ENCODE data around the gene NME2.
A peak's percentile ranks its signal among the peaks of the same experiment; 100 is the strongest.

NME2 gene

DNA sequence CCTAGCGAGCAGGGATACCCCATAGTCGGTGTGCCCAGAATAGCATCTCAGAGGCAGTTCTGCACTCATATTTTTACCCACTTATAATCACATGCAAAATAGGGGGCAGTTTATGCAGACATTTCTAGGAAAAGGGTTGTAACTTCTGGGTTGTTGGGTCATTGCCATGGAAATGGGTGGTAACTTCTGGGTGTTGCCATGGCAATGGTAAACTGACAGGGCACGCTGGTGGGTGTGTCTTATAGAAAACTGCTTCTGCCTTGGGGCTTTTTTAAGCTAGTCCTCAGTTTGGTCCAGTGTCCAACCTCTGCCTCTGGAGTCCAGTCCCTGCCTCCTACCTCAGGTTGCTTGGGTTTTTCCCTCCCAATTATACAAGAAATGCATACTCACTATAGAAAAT, 38.1 kb upstream of the NME2 start:
- H3K4me1 ChIP-seq (ENCODE audit: control insufficient read depth, insufficient read depth, low read length), result peaks cover 17% of the 10 kb centered on the region
- no peaks in the 10 kb centered on the region for H3K36me3 ChIP-seq (ENCODE audit: control insufficient read depth in 2 of 2, insufficient read depth in 2 of 2, low read length in 2 of 2)
- H3K9ac ChIP-seq (ENCODE audit: low read length in 2 of 2), result no peak overlapping the region
- no peaks in the 10 kb centered on the region for H3K27me3 ChIP-seq (ENCODE audit: control insufficient read depth in 1 of 2, insufficient read depth in 2 of 2, low read length in 2 of 2)
- H3K27ac ChIP-seq (ENCODE audit: low read length), result peak overlapping the region; percentile 55
- H3K4me3 ChIP-seq (ENCODE audit: low read length in 2 of 2), result no peak overlapping the region
- no peaks in the 10 kb centered on the region for H3K9me3 ChIP-seq (ENCODE audit: control insufficient read depth in 2 of 2, low read length in 2 of 2)

DNA sequence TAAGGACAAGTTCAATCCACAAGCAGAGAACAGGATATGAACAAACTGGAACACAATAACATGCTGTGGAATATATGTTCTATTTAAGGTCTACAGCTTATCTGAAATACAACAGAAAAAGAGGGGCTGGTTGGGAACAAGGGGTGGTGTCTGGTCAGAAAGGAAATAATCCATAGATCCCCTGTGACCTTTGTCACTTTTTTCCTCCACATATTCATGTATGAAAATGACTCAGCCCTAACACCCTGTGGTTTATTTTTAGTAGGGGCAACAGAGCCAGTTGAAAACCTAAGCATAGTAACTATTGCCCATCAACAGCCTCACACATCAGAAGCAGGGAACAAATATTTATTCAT, 33.3 kb upstream of the NME2 start:
- Histone ChIP-seq H3K4me1 (ENCODE audit: control insufficient read depth, insufficient read depth, low read length) (peaks cover 10% of the 10 kb centered on the region), H3K9me3 (ENCODE audit: control insufficient read depth in 2 of 2, low read length in 2 of 2) (no peaks in the 10 kb centered on the region), H3K9ac (ENCODE audit: low read length in 2 of 2) (no peak overlapping the region), H3K36me3 (ENCODE audit: control insufficient read depth in 2 of 2, insufficient read depth in 2 of 2, low read length in 2 of 2) (no peaks in the 10 kb centered on the region), H3K27me3 (ENCODE audit: control insufficient read depth in 1 of 2, insufficient read depth in 2 of 2, low read length in 2 of 2) (no peaks in the 10 kb centered on the region), H3K27ac (ENCODE audit: low read length) (peak overlapping the region; percentile 7), H3K4me3 (ENCODE audit: low read length in 2 of 2) (no peak overlapping the region)

DNA sequence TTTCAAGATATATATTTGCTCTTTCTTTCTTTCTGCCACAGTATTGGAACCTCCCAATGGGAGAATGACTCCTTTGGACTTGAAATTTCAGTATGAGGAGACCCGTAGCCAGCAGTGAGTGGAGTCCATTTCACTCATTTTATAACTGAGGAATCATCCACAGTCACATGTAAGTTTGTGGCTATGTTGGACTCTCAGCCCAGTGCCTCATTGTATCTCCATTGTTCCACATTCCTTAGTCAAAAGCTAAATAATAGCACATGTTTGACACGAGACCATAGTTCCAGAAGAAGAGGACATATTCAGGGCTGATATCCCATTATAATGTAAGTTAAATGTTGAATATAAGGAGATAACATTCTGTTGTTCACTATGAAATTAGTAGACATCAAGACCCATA, 32.8 kb upstream of the NME2 start:
- H3K9ac ChIP-seq (ENCODE audit: low read length in 2 of 2), result no peak overlapping the region
- no peaks in the 10 kb centered on the region for H3K9me3 ChIP-seq (ENCODE audit: control insufficient read depth in 2 of 2, low read length in 2 of 2)
- peak overlapping the region; percentile 7 for H3K27ac ChIP-seq (ENCODE audit: low read length)
- H3K4me3 ChIP-seq (ENCODE audit: low read length in 2 of 2), result no peak overlapping the region
- H3K36me3 ChIP-seq (ENCODE audit: control insufficient read depth in 2 of 2, insufficient read depth in 2 of 2, low read length in 2 of 2), result no peaks in the 10 kb centered on the region
- H3K4me1 ChIP-seq (ENCODE audit: control insufficient read depth, insufficient read depth, low read length), result peaks cover 5% of the 10 kb centered on the region
- no peaks in the 10 kb centered on the region for H3K27me3 ChIP-seq (ENCODE audit: control insufficient read depth in 1 of 2, insufficient read depth in 2 of 2, low read length in 2 of 2)

GRCh38 chr17:51135956-51136355, 30.3 kb upstream of the NME2 start:
- Histone ChIP-seq H3K27ac (ENCODE audit: low read length) (no peak overlapping the region), H3K4me3 (ENCODE audit: low read length in 2 of 2) (no peak overlapping the region), H3K9me3 (ENCODE audit: control insufficient read depth in 2 of 2, low read length in 2 of 2) (no peaks in the 10 kb centered on the region), H3K27me3 (ENCODE audit: control insufficient read depth in 1 of 2, insufficient read depth in 2 of 2, low read length in 2 of 2) (no peaks in the 10 kb centered on the region), H3K36me3 (ENCODE audit: control insufficient read depth in 2 of 2, insufficient read depth in 2 of 2, low read length in 2 of 2) (no peaks in the 10 kb centered on the region), H3K9ac (ENCODE audit: low read length in 2 of 2) (no peak overlapping the region), H3K4me1 (ENCODE audit: control insufficient read depth, insufficient read depth, low read length) (peaks cover 5% of the 10 kb centered on the region)

DNA sequence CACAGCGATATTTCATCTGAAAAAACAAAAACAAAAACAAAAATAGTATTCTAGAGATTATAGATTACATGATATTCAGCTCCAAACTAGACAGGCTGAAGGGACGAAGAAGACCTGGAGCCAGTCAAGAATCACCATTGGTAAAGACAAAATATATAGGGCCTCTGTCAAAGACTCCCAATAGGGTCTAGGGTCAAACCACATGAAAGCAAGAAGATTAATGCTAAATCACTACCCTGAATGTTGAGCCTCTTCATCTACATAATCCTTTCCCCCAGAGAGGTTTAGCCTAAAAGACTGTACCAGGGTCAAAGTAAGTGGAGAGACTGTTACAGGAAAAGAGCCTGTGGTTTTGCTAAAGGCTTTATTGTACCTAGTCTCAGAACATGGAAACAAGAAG, 23.6 kb upstream of the NME2 start:
- H3K4me3 ChIP-seq (ENCODE audit: low read length in 2 of 2), result no peak overlapping the region
- no peaks in the 10 kb centered on the region for H3K9me3 ChIP-seq (ENCODE audit: control insufficient read depth in 2 of 2, low read length in 2 of 2)
- H3K36me3 ChIP-seq (ENCODE audit: control insufficient read depth in 2 of 2, insufficient read depth in 2 of 2, low read length in 2 of 2), result no peaks in the 10 kb centered on the region
- H3K27ac ChIP-seq (ENCODE audit: low read length), result no peak overlapping the region
- H3K27me3 ChIP-seq (ENCODE audit: control insufficient read depth in 1 of 2, insufficient read depth in 2 of 2, low read length in 2 of 2), result no peaks in the 10 kb centered on the region
- H3K9ac ChIP-seq (ENCODE audit: low read length in 2 of 2), result no peak overlapping the region
- H3K4me1 ChIP-seq (ENCODE audit: control insufficient read depth, insufficient read depth, low read length), result no peaks in the 10 kb centered on the region

GRCh38 chr17:51144266-51145022, 21.8 kb upstream of the NME2 start:
- Histone ChIP-seq H3K27ac (ENCODE audit: low read length) (no peak overlapping the region), H3K4me3 (ENCODE audit: low read length in 2 of 2) (no peak overlapping the region), H3K9ac (ENCODE audit: low read length in 2 of 2) (no peak overlapping the region), H3K9me3 (ENCODE audit: control insufficient read depth in 2 of 2, low read length in 2 of 2) (no peaks in the 10 kb centered on the region), H3K36me3 (ENCODE audit: control insufficient read depth in 2 of 2, insufficient read depth in 2 of 2, low read length in 2 of 2) (no peaks in the 10 kb centered on the region), H3K4me1 (ENCODE audit: control insufficient read depth, insufficient read depth, low read length) (no peaks in the 10 kb centered on the region), H3K27me3 (ENCODE audit: control insufficient read depth in 1 of 2, insufficient read depth in 2 of 2, low read length in 2 of 2) (no peaks in the 10 kb centered on the region)

DNA sequence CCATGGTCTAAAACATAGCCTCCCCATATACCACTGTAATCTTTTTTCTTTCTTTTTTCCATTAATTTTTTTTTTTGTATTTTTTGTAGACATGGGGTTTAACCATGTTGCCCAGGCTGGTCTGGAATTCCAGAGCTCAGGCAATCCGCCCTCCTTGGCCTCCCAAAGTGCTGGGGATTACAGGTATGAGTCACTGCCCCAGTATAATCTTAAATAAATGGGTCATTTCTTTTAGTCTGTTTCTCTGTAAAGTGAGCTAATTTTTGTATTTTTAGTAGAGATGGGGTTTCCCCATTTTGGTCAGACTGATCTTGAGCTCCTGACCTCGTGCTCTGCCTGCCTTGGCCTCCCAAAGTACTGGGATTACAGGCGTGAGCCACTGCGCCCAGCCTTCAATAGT, 18.6 kb upstream of the NME2 start:
- no peak overlapping the region for H3K9ac ChIP-seq (ENCODE audit: low read length in 2 of 2)
- H3K27ac ChIP-seq (ENCODE audit: low read length), result no peak overlapping the region
- H3K4me3 ChIP-seq (ENCODE audit: low read length in 2 of 2), result no peak overlapping the region
- no peaks in the 10 kb centered on the region for H3K4me1 ChIP-seq (ENCODE audit: control insufficient read depth, insufficient read depth, low read length)
- no peaks in the 10 kb centered on the region for H3K36me3 ChIP-seq (ENCODE audit: control insufficient read depth in 2 of 2, insufficient read depth in 2 of 2, low read length in 2 of 2)
- no peaks in the 10 kb centered on the region for H3K9me3 ChIP-seq (ENCODE audit: control insufficient read depth in 2 of 2, low read length in 2 of 2)
- H3K27me3 ChIP-seq (ENCODE audit: control insufficient read depth in 1 of 2, insufficient read depth in 2 of 2, low read length in 2 of 2), result no peaks in the 10 kb centered on the region

- peaks cover 8% of the 10 kb centered on the region for H3K4me1 ChIP-seq (ENCODE audit: control insufficient read depth, insufficient read depth, low read length)
- H3K36me3 ChIP-seq (ENCODE audit: control insufficient read depth in 2 of 2, insufficient read depth in 2 of 2, low read length in 2 of 2), result no peaks in the 10 kb centered on the region
- no peak overlapping the region for H3K4me3 ChIP-seq (ENCODE audit: low read length in 2 of 2)
- no peak overlapping the region for H3K9ac ChIP-seq (ENCODE audit: low read length in 2 of 2)
- H3K9me3 ChIP-seq (ENCODE audit: control insufficient read depth in 2 of 2, low read length in 2 of 2), result no peaks in the 10 kb centered on the region
- no peak overlapping the region for H3K27ac ChIP-seq (ENCODE audit: low read length)
- no peaks in the 10 kb centered on the region for H3K27me3 ChIP-seq (ENCODE audit: control insufficient read depth in 1 of 2, insufficient read depth in 2 of 2, low read length in 2 of 2)
Observed at GRCh38 chr17:51149163-51149562, 17.0 kb upstream of the NME2 start.

DNA sequence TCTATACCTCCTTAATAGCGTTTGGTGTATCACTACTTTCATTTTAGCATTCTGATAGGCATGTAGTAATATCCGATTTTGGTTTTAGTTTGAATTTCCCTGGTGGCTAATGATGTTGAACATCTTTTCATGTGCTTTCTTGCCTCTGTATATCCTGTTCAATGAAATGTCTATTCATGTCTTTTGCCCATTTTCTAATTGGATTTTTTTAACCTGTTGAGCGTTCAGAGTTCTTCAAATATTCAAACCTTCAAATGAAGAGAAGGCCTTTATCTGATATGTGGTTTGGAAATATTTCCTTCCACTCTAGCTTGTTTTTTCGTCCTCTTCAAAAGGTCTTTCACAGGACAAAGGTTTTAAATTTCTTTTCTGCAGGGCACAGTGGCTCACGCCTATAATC, 15.3 kb upstream of the NME2 start:
- no peaks in the 10 kb centered on the region for H3K9me3 ChIP-seq (ENCODE audit: control insufficient read depth in 2 of 2, low read length in 2 of 2)
- no peaks in the 10 kb centered on the region for H3K27me3 ChIP-seq (ENCODE audit: control insufficient read depth in 1 of 2, insufficient read depth in 2 of 2, low read length in 2 of 2)
- H3K36me3 ChIP-seq (ENCODE audit: control insufficient read depth in 2 of 2, insufficient read depth in 2 of 2, low read length in 2 of 2), result no peaks in the 10 kb centered on the region
- no peak overlapping the region for H3K27ac ChIP-seq (ENCODE audit: low read length)
- no peak overlapping the region for H3K4me3 ChIP-seq (ENCODE audit: low read length in 2 of 2)
- peaks cover 15% of the 10 kb centered on the region for H3K4me1 ChIP-seq (ENCODE audit: control insufficient read depth, insufficient read depth, low read length)
- no peak overlapping the region for H3K9ac ChIP-seq (ENCODE audit: low read length in 2 of 2)

- H3K4me3 ChIP-seq (ENCODE audit: low read length in 2 of 2), result peak overlapping the region; percentile 67 to 94
- peak overlapping the region; percentile 69 to 84 for H3K9ac ChIP-seq (ENCODE audit: low read length in 2 of 2)
- H3K9me3 ChIP-seq (ENCODE audit: control insufficient read depth in 2 of 2, low read length in 2 of 2), result no peaks in the 10 kb centered on the region
Observed at GRCh38 chr17:51152766-51153209, 13.4 kb upstream of the NME2 start.

DNA sequence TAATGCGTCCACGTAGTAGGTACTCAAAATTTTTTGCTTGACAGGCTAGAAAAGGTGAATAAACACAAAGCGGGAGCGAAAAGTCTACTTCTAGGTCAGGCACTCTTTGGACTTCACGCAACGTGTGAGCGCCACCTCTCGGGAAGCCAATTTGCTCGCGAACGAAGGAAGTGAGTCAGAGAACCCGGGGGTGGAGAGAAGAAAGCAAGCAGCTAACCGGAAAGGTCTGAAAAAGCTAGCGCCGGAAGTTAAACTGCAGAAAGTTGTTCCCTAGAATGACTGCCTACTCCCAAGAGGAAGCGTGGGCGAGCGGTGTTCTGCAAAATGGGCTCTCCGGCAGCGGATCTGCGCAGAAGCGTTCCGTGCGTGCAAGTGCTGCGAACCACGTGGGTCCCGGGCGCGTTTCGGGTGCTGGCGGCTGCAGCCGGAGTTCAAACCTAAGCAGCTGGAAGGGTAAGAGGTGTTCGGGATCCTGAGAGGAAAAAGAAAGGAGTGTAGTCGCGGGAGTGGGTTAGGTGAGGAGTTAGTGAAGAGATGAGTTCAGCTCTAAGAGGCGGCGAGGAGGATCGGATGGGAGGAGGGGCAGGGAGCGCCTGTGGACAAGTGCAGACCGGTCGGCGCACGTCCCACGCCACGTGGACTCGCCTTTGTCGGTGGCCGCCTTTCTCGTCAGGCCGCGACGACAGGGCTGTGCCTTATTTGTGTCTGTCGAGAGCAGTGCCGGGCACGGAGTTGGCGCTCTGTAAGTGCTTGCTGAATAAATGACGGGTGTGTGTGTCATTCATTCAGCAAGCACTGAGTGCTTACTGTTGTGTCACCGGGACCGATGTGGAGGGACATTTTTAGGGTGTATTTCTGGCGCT, 12.8 kb upstream of the NME2 start, which contains the start of gene NME1:
Gene NME1 (plus strand): TSS at position 350 of the 863 bp plus-strand sequence. CDS start 2,096 bp downstream, outside the sequence.
- H3K9me3 ChIP-seq (ENCODE audit: control insufficient read depth in 2 of 2, low read length in 2 of 2), result no peaks in the 10 kb centered on the region
- peaks cover 15% of the 10 kb centered on the region for H3K4me1 ChIP-seq (ENCODE audit: control insufficient read depth, insufficient read depth, low read length)
- no peaks in the 10 kb centered on the region for H3K27me3 ChIP-seq (ENCODE audit: control insufficient read depth in 1 of 2, insufficient read depth in 2 of 2, low read length in 2 of 2)
- H3K36me3 ChIP-seq (ENCODE audit: control insufficient read depth in 2 of 2, insufficient read depth in 2 of 2, low read length in 2 of 2), result peaks cover 0 to 4% of the 10 kb centered on the region in 2 donors
- peak within 1 kb of the TSS; percentile 69 to 84 for H3K9ac ChIP-seq (ENCODE audit: low read length in 2 of 2)
- peak within 1 kb of the TSS; percentile 83 for H3K27ac ChIP-seq (ENCODE audit: low read length)
- peak within 1 kb of the TSS; percentile 82 to 94 for H3K4me3 ChIP-seq (ENCODE audit: low read length in 2 of 2)

More at GRCh38 chr17:51152766-51153209, 13.4 kb upstream of the NME2 start:
- H3K4me1 ChIP-seq (ENCODE audit: control insufficient read depth, insufficient read depth, low read length), result peaks cover 15% of the 10 kb centered on the region
- H3K36me3 ChIP-seq (ENCODE audit: control insufficient read depth in 2 of 2, insufficient read depth in 2 of 2, low read length in 2 of 2), result peaks cover 0 to 4% of the 10 kb centered on the region in 2 donors
- H3K27me3 ChIP-seq (ENCODE audit: control insufficient read depth in 1 of 2, insufficient read depth in 2 of 2, low read length in 2 of 2), result no peaks in the 10 kb centered on the region
- H3K27ac ChIP-seq (ENCODE audit: low read length), result peak overlapping the region; percentile 83
